Suppressor macrophage treated with lipopolysaccharide for 1 hour (primary cell): ENCODE results near the gene KIR2DL3.
"Not testable (repeated sequence)": the region's sequence is repeated elsewhere in the genome, so short reads cannot be mapped to it uniquely, and the experiment has no call there.

Experiments
- DNase-seq, 3 donors: peaks; one replicate each; pipeline ENCODE4 v3.0.0-alpha.2; 2020 to 2022

KIR2DL3 gene

DNA sequence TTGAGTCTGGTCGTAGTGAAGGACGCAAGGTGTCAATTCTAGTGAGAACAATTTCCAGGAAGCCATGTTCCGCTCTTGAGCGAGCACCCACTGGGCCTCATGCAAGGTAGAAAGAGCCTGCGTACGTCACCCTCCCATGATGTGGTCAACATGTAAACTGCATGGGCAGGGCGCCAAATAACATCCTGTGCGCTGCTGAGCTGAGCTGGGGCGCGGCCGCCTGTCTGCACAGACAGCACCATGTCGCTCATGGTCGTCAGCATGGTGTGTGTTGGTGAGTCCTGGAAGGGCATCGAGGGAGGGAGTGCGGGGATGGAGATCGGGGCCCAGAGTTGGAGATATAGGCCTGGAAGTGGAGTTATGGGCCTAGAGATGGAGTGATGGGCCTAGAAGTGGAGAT is at the start of gene KIR2DL3:
Gene KIR2DL3, plus strand, starts transcription at position 208 of the 400 bp plus-strand sequence. Its CDS starts 33 bp downstream, at position 241.
- DNase-seq = not testable (repeated sequence)

DNA sequence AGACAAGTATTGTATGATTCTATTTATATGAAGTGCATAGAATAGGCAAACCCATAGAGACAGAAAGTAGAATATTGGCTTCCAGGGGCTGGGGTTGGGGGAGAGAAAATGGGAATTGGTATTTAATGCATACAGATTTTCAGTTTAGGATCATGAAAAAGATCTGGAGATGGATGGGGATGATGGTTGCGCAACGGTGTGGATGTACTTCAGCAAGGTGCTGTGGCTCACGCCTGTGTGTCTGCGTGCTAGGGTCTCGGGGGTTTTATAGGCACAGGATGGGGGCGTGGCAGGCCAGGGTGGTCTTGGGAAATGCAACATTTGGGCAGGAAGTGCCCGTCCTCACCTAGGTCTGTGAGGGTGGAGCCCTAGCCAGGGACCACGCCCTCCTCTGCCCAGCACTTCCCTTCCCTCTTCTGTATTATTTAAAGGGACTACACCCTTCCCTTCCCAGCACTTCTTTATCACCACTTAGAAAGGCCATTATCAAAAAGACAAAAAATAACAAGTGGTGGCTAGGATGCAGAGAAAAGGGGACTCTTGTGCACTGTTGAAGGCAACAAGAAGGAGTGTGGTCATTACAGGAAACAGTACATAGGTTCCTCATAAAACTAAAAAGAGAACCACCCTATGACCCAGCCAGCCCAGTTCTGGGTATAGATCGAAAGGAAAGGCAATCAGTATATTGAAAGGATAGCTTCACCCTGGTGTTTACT is 46.6 kb upstream of the KIR2DL3 start:
- DNase-seq = peak in 1 of 3 donors; percentile 33

DNA sequence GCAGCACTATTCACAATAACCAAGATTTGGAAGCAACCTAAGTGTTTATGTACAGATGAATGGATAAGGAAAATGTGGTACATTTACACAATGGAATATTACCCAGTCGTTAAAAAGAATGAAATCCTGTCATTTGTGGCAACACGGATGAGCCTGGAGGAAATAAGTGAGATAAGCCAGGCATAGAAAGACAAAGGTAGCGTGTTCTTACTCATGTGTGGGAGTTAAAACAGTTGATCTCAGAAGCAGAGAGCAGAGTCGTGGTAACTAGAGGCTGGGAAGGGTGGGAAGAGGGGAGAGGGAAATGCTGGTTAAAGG is 46.1 kb upstream of the KIR2DL3 start:
- no peak for DNase-seq

DNA sequence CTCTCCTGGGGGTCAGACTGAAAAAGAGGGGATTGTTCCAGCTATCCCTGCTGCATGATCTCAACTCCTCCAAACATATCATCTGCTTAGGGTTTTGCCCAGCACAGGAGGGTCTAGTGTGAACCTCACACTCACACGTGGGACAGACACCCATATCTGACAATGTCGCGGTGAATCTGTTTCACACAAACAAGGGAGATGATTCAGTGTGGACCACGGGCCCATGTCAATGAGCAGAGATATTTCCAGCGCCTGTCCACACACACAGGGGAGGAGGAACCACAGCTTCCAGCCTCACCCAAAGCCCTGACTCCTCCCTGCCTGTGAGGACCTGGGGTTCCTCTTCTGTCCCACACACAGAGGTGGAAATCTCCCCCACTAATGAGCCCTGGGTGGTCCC is 43.7 kb upstream of the KIR2DL3 start:
- DNase-seq = peak in 1 of 3 donors; percentile 22

DNA sequence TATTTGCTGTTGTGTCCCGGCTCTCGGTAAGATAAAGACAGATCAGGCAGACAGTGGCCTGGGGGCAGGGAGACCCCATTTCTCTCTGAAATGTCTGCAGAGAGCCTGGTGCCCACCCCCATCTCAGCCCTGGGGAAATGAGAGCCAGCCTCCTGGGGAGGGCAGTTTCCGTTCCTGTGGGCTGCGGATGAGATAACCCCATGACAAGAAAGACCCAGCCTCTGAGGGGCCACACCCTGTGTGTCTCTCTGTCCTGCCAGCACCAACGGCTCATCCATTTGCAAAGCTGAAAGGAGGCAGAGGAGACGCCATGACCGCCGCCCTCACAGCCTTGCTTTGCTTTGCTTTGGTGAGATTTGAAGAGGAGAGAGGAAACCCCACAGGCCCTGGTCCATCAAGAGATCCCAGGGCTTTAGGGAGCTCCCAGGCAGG is 42.2 kb upstream of the KIR2DL3 start:
- no peak for DNase-seq

DNA sequence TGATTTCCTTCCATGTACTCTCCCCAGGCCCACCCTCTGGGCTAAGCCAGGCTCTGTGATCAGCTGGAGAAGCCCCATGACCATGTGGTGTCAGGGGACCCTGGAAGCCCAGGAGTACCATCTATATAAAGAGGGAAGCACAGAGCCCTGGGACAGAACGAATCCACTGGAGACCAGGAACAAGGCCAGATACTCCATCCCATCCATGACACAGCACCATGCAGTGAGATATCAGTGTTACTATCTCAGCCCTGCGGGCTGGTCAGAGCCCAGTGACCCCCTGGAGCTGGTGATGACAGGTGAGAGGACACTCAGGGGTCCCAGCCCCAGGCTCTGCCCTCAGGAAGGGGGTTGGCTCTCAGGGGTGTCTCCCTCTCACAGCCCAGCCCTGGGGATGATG is 41.5 kb upstream of the KIR2DL3 start:
- DNase-seq = no peak

DNA sequence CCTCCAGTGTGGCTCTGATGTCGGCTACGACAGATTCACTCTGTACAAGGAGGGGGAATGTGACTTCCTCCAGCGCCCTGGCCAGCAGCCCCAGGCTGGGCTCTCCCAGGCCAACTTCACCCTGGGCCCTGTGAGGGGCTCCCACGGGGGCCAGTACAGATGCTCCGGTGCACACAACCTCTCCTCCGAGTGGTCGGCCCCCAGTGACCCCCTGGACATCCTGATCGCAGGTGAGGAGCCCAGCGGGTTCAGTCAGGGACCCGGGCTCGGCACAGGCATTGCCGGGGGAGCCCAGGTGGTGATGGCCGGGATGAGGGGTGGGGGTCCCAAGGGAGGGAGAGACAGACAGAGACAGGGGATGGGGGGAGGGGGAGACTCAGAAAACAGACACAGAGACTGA is 40.6 kb upstream of the KIR2DL3 start:
- not testable (repeated sequence) for DNase-seq

DNA sequence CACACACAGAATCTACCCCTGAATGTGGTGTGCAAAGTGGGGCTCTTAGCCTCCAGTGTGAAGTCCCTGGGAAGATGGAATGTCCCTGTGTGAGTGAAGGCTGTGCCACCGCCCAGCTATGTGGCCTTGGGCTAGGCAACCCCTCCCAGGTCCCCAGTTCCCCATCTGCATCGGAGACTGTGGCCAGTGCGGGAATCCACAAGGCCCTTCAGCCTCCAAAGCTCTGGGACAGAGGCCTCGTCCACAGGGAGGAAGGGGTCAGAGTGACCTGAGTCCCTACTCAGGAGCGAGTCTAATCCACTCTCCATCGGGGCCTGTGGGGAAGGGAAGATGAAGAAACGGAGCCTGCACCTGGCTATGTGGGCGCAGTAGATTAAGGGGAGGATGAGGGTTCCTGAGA is 33.4 kb upstream of the KIR2DL3 start:
- no peak for DNase-seq

DNA sequence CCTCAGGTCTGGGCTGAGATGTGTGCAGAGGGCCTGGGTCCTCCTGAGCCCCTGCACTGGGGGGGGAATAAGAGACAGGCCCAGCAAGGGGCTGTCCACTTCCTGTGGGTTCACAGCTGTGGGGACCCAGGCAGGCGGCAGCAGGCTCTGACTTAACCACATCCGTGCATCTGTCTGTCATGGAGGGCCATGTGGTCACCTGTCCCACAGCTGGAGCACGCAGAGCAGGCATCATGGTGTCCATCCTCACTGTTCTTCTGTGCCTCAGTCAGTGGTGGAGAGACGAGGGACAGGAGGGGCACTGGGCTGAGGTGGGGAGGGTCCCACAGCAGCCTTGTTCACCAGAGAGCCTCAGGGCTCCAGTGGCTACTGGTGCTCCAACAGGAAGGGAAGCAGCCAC is 30.4 kb upstream of the KIR2DL3 start:
- no peak for DNase-seq

DNA sequence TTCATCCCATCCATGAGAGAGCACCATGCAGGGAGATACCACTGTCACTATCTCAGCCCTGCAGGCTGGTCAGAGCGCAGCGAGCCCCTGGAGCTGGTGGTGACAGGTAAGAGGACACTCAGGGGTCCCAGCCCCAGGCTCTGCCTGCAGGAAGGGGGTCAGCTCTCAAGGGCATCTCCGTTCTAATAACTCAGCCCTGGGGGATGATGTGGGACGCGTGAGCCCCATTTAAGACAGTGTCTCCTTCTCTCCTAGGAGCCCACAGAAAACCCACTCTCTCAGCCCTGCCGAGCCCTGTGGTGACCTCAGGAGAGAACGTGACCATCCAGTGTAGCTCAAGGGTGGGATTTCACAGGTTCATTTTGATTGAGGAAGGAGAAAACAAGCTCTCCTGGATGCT is 29.5 kb upstream of the KIR2DL3 start:
- DNase-seq = no peak

DNA sequence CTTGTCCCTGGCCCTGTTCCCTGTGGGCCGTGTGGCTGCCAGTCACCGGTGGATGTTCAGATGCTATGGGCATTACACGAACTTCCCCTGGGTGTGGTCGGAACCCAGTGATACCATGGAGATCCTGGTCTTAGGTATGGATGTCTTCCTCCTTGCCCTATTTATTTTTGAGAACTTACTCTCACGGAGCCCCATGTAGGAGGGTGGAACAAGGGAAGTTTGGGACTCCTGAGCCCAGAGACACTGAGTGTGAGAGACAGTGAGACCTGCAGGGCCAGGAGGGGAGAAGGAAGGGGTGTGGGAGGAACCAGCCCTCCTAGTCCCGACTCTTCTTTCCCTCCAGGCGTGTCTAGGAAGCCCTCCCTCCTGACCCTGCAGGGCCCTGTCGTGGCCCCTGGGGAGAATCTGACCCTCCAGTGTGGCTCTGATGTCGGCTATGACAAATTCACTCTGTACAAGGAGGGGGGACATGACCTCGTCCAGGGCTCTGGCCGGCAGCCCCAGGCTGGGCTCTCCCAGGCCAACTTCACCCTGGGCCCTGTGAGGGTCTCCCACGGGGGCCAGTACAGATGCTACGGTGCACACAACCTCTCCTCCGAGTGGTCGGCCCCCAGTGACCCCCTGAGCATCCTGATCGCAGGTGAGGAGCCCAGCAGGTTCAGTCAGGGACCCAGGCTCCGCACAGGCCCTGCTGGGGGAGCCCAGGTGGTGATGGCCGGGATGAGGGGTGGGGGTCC is 28.9 kb upstream of the KIR2DL3 start:
- no peak for DNase-seq

DNA sequence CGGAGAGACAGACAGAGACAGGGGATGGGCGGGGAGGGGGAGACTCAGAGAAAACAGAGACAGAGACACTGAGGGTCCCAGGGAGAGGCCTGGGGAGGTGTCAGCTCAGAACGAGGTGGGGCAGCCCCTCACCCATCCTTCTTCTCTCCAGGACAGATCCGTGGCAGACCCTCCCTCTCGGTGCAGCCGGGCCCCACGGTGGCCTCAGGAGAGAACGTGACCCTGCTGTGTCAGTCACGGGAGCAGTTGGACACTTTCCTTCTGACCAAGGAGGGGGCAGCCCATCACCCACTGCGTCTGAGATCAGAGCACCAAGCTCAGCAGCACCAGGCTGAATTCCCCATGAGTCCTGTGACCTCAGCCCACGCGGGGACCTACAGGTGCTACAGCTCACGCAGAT is 28.4 kb upstream of the KIR2DL3 start:
- not testable (repeated sequence) for DNase-seq

DNA sequence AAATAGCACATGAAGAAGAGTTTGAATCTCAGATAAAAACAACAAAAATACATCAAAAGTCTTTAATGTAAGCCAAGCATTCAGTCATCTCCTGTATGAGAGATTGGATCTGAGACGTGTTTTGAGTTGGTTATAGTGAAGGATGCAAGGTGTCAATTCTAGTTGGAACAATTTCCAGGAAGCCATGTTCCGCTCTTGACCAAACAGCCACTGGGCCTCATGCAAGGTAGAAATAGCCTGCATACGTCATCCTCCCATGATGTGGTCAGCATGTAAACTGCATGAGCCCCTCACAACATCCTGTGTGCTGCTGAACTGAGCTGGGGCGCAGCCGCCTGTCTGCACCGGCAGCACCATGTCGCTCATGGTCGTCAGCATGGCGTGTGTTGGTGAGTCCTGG is 14.2 kb upstream of the KIR2DL3 start, which contains the start of gene KIR3DL3:
Gene KIR3DL3, plus strand, starts transcription at position 301 of the 400 bp plus-strand sequence. Its CDS starts 55 bp downstream, at position 356.
- no peak for DNase-seq

DNA sequence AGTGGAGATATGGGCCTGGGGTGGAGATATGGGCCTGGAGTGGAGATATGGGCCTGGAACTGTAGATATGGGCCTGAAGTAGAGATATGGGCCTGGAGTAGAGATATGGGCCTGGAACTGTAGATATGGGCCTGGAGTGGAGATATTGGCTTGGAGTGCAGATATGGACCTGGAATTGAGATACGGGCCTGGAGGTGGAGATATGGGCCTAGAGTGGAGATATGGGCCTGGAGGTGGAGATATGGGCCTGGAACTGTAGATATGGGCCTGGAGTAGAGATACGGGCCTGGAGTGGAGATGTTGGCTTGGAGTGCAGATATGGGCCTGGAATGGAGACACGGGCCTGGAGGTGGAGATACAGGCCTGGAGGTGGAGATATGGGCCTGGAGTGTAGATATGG is 13.7 kb upstream of the KIR2DL3 start:
- DNase-seq = no peak

DNA sequence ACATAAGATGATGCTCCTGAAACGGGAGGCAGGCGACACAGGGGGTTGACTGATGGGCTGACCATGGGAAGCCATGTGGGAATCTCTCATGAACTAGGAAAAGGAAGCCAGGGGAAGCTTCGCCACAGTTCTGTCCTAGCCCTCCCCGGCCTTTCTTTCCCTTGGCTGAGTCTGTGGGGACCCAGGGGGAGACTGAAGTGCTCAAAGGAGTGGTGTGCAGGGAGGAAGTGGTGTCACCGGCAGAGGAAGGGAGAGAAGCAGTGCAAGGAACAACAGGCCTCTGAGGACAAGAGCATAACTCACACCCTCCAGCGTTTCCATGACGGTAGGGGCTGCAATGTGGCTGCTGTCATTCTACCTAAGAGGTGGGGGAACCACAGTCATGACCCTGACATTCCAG is 13.0 kb upstream of the KIR2DL3 start:
- DNase-seq = no peak

DNA sequence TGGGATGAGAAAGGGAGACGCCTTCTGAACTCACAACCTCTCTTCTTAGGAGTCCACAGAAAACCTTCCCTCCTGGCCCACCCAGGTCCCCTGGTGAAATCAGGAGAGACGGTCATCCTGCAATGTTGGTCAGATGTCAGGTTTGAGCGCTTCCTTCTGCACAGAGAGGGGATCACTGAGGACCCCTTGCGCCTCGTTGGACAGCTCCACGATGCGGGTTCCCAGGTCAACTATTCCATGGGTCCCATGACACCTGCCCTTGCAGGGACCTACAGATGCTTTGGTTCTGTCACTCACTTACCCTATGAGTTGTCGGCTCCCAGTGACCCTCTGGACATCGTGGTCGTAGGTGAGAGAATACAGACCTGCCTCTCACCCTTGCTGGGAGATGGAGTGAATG is 10.8 kb upstream of the KIR2DL3 start:
- no peak for DNase-seq

DNA sequence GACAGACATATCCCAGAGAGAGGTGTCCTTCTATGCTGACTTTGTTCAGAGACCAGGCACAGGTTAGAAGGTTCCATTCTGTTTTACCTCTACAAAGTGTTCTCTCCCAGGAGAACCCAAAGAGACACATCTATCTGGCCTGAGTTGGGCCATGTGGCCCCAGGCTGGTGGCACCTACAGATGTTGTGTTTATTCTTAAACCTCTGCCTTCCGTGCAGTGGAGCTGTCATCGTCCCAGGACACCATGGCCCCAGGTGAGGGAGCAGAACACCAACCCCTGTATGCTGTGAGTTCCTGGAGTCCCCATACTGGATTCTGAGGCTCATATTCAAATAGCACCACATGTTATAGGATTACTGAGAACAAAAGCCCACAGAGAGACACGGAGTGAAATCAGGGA is 10.1 kb upstream of the KIR2DL3 start:
- DNase-seq = no peak

DNA sequence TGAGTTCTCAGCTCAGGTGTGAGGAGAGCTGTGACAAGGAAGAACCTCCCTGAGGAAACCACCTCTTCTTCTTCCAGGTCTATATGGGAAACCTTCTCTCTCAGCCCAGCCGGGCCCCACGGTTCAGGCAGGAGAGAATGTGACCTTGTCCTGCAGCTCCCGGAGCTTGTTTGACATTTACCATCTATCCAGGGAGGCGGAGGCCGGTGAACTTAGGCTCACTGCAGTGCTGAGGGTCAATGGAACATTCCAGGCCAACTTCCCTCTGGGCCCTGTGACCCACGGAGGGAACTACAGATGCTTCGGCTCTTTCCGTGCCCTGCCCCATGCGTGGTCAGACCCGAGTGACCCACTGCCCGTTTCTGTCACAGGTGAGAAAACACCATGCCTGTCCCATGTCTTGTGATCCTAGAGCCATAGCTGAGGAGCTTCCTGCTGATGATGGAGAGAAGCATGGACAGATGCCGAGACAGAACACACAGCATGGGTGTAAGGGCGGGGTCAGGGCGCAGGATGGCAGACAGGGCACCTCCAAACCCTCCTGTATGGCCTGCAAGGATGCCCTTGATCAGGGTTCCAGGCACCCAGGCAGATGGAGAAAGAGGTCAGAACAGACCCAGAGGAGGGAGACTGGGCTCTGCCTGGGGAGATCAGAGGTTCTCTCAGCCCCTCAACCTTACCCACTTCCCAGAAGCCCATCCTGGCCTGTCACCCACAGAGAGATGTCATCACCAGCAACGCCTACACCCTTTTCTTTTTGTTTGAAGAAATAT is 8.7 kb upstream of the KIR2DL3 start:
- DNase-seq = no peak

DNA sequence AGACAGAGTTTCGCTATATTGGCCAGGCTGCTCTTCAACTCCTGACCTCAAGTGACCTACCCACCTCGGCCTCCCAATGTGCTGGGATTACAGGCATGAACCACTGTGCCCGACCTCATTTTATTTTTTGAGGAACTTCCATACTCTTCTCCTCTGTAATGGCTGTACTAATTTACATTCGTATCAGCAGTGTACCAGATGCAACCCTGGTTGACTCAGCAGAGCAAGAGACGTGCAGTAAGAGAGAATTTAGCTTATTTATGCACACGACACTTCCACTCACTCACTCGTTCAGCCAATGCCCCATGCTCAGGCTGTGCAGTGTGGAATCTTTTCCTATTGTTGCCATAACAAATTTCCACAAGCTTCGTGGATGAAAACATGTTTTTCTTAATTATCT is 7.1 kb upstream of the KIR2DL3 start:
- DNase-seq = peak in 2 of 3 donors; percentile 31

DNA sequence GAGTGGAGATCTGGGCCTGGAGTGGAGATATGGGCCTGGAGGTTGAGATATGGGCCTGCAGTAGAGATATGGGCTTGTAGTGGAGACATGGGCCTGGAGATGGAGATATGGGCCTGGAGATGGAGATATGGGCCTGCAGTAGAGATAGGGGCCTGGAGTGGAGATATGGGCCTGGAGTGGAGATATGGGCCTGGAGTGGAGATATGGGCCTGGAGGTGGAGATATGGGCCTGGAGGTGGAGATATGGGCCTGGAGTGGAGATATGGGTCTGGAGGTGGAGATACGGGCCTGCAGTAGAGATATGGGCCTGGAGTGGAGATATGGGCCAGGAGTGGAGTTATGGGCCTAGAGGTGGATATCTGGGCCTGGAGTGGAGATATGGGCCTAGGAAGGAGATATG is 402 bp downstream of the KIR2DL3 start:
- no peak for DNase-seq

DNA sequence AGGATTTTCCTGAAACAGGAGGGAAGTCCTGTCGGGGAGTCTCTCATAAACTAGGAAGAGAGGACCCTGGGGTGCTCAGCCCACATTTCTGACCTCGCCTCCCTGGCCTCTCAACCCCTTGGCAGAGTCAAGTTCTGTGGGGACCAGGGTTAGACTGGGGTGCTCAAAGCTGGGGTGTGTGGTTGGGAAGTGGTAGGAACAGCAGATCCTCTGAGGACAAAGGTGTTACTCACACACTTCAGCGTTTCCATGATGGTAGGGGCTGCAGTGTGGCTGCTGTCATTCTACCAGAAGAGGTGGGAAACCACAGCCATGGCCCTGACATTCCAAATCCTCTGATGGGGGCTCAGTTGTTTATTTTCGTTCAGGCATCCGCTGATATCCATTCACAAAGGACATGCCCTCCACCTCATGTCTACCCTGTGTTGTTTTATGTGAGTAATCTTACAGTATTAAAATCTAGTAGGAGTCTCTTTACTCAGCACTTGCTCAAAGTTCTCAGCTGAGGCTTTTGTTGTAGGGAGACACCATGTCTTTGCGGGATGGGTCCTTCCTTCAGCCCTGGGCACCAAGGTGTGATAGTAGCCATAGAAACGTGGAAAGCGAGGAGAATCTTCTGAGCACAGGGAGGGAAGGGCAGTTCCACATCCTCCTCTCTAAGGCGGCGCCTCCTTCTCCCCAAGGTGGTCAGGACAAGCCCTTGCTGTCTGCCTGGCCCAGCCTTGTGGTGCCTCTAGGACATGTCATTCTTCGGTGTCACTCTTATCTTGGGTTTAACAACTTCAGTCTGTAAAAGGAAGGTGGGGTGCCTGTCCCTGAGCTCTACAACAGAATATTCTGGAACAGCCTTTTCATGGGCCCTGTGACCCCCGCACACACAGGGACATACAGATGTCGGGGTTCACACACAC is 1.5 kb downstream of the KIR2DL3 start:
- DNase-seq = no peak

DNA sequence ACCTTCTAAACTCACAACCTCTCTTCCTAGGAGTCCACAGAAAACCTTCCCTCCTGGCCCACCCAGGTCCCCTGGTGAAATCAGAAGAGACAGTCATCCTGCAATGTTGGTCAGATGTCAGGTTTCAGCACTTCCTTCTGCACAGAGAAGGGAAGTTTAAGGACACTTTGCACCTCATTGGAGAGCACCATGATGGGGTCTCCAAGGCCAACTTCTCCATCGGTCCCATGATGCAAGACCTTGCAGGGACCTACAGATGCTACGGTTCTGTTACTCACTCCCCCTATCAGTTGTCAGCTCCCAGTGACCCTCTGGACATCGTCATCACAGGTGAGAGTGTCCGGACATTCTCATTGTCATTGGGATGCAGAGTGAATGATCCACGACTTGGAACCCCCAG is 3.6 kb downstream of the KIR2DL3 start:
- not testable (repeated sequence) for DNase-seq

DNA sequence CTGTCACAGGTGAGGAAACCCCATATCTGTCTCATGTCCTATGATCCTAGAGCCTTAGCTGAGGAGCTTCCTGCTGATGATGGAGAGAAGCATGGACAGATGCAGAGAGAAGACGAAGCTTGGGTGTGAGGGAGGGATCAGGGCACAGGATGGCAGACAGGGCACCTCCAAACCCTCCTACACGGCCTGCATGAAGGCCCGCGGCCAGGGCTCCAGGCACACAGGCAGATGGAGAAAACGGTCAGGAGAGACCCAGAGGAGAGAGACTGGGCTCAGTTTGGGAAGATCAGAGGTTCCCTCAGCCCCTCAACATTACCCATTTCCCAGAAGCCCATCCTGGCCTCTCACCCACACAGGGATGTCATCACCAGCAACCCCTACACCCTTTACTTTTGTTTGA is 5.8 kb downstream of the KIR2DL3 start:
- DNase-seq = not testable (repeated sequence)
